H9 (cell line): ENCODE measurements around the gene DCUN1D4. TPM values are rescaled to one million over a fixed set of nuclear protein-coding genes. Genes with fewer than 3 reads are reported as not detected.
A peak's percentile ranks its signal among the peaks of the same experiment; 100 is the strongest.

ENCODE experiments used
- DNase-seq: peaks from one replicate; pipeline ENCODE4 v3.0.0-alpha.2; 2017
- H2AFZ ChIP-seq: one replicate; pipeline ENCODE4 v1.6.1; 2013; ENCODE audit warnings: mild to moderate bottlenecking, low read length, control low read depth, moderate library complexity
- H2AK5ac ChIP-seq: 2 replicates; pipeline ENCODE4 v1.6.1; 2013; ENCODE audit warnings: low read length, control low read depth, mixed read lengths; ENCODE audit not compliant: insufficient read length
- H2BK120ac ChIP-seq: one replicate; pipeline ENCODE4 v1.6.1; 2013; ENCODE audit warnings: low read depth, mild to moderate bottlenecking, low read length, control low read depth, inconsistent platforms; ENCODE audit not compliant: poor library complexity, severe bottlenecking
- H2BK12ac ChIP-seq: 2 replicates; pipeline ENCODE4 v1.6.1; 2013; ENCODE audit warnings: low read length, control low read depth, mixed read lengths, low read depth; ENCODE audit not compliant: insufficient read length
- H2BK15ac ChIP-seq: 2 replicates; pipeline ENCODE4 v1.6.1; 2013; ENCODE audit warnings: low read depth, low read length, control low read depth
- H2BK20ac ChIP-seq: one replicate; pipeline ENCODE4 v1.6.1; 2013; ENCODE audit warnings: low read depth, mild to moderate bottlenecking, low read length, control low read depth, inconsistent platforms; ENCODE audit not compliant: poor library complexity, severe bottlenecking
- H2BK5ac ChIP-seq: 2 replicates; pipeline ENCODE4 v1.6.1; 2013; ENCODE audit warnings: low read length, control low read depth, mixed read lengths; ENCODE audit not compliant: insufficient read length
- H3K14ac ChIP-seq: 2 replicates; pipeline ENCODE4 v1.6.1; 2013; ENCODE audit warnings: low read length, control low read depth; ENCODE audit not compliant: insufficient read depth
- H3K18ac ChIP-seq: 2 replicates; pipeline ENCODE4 v1.6.1; 2013; ENCODE audit warnings: low read depth, mild to moderate bottlenecking, mixed read lengths, low read length, control low read depth; ENCODE audit not compliant: insufficient read length
- H3K23ac ChIP-seq: 2 replicates; pipeline ENCODE4 v1.6.1; 2013; ENCODE audit warnings: low read length, control low read depth, mixed read lengths, low read depth; ENCODE audit not compliant: insufficient read length
- H3K23me2 ChIP-seq: 2 replicates; pipeline ENCODE4 v1.6.1; 2013; ENCODE audit warnings: low read depth, mild to moderate bottlenecking, mixed read lengths, low read length, control low read depth; ENCODE audit not compliant: insufficient read length, poor library complexity, severe bottlenecking
- H3K27ac ChIP-seq: 2 replicates; pipeline ENCODE4 v1.5.1; 2013; ENCODE audit warnings: low read length, control low read depth, mixed read lengths, low read depth; ENCODE audit not compliant: insufficient read length
- H3K27me3 ChIP-seq: 2 replicates; pipeline ENCODE4 v1.6.1; 2013; ENCODE audit warnings: low read length, control low read depth, inconsistent platforms; ENCODE audit not compliant: insufficient read depth
- H3K4ac ChIP-seq: 2 replicates; pipeline ENCODE4 v1.6.1; 2013; ENCODE audit warnings: low read depth, mild to moderate bottlenecking, control low read depth, inconsistent platforms, low read length, moderate library complexity
- H3K4me1 ChIP-seq: 2 replicates; pipeline ENCODE4 v1.6.1; 2013; ENCODE audit warnings: low read length, control low read depth, inconsistent platforms; ENCODE audit not compliant: insufficient read depth
- H3K4me2 ChIP-seq: 2 replicates; pipeline ENCODE4 v1.6.1; 2013; ENCODE audit warnings: low read length, control low read depth, mixed read lengths; ENCODE audit not compliant: insufficient read length, insufficient read depth
- H3K56ac ChIP-seq: 2 replicates; pipeline ENCODE4 v1.6.1; 2013; ENCODE audit warnings: low read depth, mild to moderate bottlenecking, mixed read lengths, low read length, control low read depth; ENCODE audit not compliant: insufficient read length
- H3K79me1 ChIP-seq: 2 replicates; pipeline ENCODE4 v1.6.1; 2013; ENCODE audit warnings: low read depth, mild to moderate bottlenecking, moderate library complexity, low read length, control low read depth, inconsistent platforms; ENCODE audit not compliant: insufficient read depth, poor library complexity, severe bottlenecking
- H3K79me2 ChIP-seq: 2 replicates; pipeline ENCODE4 v1.6.1; 2013; ENCODE audit warnings: low read length, control low read depth, inconsistent platforms; ENCODE audit not compliant: insufficient read depth
- H3K9ac ChIP-seq: 2 replicates; pipeline ENCODE4 v1.6.1; 2013; ENCODE audit warnings: low read length, control low read depth, mixed read lengths; ENCODE audit not compliant: insufficient read length; ENCODE audit errors: extremely low read depth
- H3K9me3 ChIP-seq: one replicate; pipeline ENCODE4 v1.6.1; 2013; ENCODE audit warnings: low read depth, low read length, inconsistent platforms; ENCODE audit not compliant: control insufficient read depth
- H3T11ph ChIP-seq: one replicate; pipeline ENCODE4 v1.6.1; 2013; ENCODE audit warnings: mild to moderate bottlenecking, low read length, control low read depth, inconsistent platforms
- H4K20me1 ChIP-seq: one replicate; pipeline ENCODE4 v1.6.1; 2013; ENCODE audit not compliant: control insufficient read depth, insufficient read length, insufficient read depth
- H4K5ac ChIP-seq: 2 replicates; pipeline ENCODE4 v1.6.1; 2013; ENCODE audit warnings: low read depth, mild to moderate bottlenecking, mixed read lengths, low read length, control low read depth; ENCODE audit not compliant: insufficient read length
- H4K8ac ChIP-seq: replicated peaks from 2 replicates; pipeline ENCODE4 v1.6.1; 2013; ENCODE audit warnings: low read length, control low read depth, mixed read lengths, low read depth; ENCODE audit not compliant: insufficient read length
- H4K91ac ChIP-seq: 2 replicates; pipeline ENCODE4 v1.6.1; 2013; ENCODE audit warnings: low read depth, mild to moderate bottlenecking, moderate library complexity, mixed read lengths, low read length, control low read depth; ENCODE audit not compliant: insufficient read length
- H3K27ac Mint-ChIP-seq, 3 experiments: 2 replicates in 2 of 3; 3 replicates in 1 of 3; pipeline ENCODE4 v1.8.0; 2020 to 2021; ENCODE audit warnings: mixed read lengths in 3 of 3, mild to moderate bottlenecking in 1 of 3, moderate library complexity in 1 of 3
- H3K27me3 Mint-ChIP-seq: 2 replicates; pipeline ENCODE4 v1.8.0; 2021; ENCODE audit warnings: low read depth, mild to moderate bottlenecking, moderate library complexity, mixed read lengths
- H3K36me3 Mint-ChIP-seq, 3 experiments: 2 replicates in 2 of 3; 3 replicates in 1 of 3; pipeline ENCODE4 v1.8.0; 2020 to 2021; ENCODE audit warnings: low read depth in 3 of 3, mixed read lengths in 3 of 3; ENCODE audit not compliant: insufficient read depth in 1 of 3
- H3K4me1 Mint-ChIP-seq, 2 experiments: 2 replicates each; pipeline ENCODE4 v1.8.0; 2020; ENCODE audit warnings: mixed read lengths in 2 of 2
- H3K4me3 Mint-ChIP-seq, 2 experiments: 2 replicates in 1 of 2; 3 replicates in 1 of 2; pipeline ENCODE4 v1.8.0; 2020 to 2021; ENCODE audit warnings: mild to moderate bottlenecking in 2 of 2, mixed read lengths in 2 of 2, moderate library complexity in 1 of 2
- H3K9me3 Mint-ChIP-seq, 2 experiments: 2 replicates in 1 of 2; 3 replicates in 1 of 2; pipeline ENCODE4 v1.8.0; 2020; ENCODE audit warnings: mild to moderate bottlenecking in 2 of 2, mixed read lengths in 2 of 2, moderate library complexity in 1 of 2
- WGBS: extraction: QIAGEN DNeasy Blood & Tissue Kit; methylation state at CpG from one replicate; pipeline ENCODE4 v1.1.7; 2013; ENCODE audit warnings: missing lambda C conversion rate, low lambda C conversion rate, mixed read lengths; ENCODE audit not compliant: insufficient read length; ENCODE audit errors: extremely low coverage; 5-methylcytosine and 5-hydroxymethylcytosine counted together
- total RNA-seq: library from RNA; stranded (reverse); gene quantifications from 2 replicates; pipeline ENCODE4 v1.2.1, GENCODE V29; 2021
- TF ChIP-seq, protein P1 (sequence below): fragments of 200-600 bp; sonication (generic); conservative IDR thresholded peaks from 3 replicates; pipeline ENCODE4 v1.8.0; 2021; ENCODE audit warnings: antibody characterized with exemption, mild to moderate bottlenecking

DCUN1D4 gene
- total RNA-seq, 1 experiment from 2014 or later = 46.7 TPM

DNA sequence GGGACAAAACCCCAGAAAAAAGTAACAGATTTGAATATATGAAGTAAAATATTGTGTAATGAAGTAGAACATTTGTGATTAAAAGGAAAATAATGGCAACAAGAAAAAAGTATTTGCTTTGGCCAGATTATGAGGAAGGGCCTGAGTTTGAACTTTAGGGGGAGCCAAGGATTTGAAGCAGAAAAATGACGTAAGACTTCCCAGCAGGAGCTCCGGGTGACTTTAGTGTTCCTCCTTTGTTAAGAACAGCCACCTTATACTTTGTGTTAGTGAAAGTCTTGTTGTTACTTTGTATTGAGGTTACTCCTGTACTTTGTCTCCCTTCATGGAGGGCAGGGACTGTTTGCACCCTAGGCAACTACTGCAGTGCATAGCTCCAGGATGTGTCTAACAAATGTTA, 41.1 kb downstream of the DCUN1D4 start:
- Histone ChIP-seq H4K20me1 (no peaks in the 10 kb centered on the region), H2BK20ac (no peak overlapping the region), H3K18ac (no peak overlapping the region), H2AK5ac (no peak overlapping the region), H2BK5ac (no peak overlapping the region), H2BK120ac (no peak overlapping the region), H3K23ac (no peak overlapping the region), H3K4me1 (no peaks in the 10 kb centered on the region; the same call in 1 of the 2 replicates), H3K79me2 (no peaks in the 10 kb centered on the region), H3K79me1 (no peaks in the 10 kb centered on the region), H4K91ac (no peak overlapping the region), H3K27me3 (no peaks in the 10 kb centered on the region), H4K5ac (no peak overlapping the region), H3K4me2 (no peak overlapping the region), H3K4ac (no peak overlapping the region), H3K14ac (no peak overlapping the region), H2BK12ac (no peak overlapping the region), H3K23me2 (no peaks in the 10 kb centered on the region), H2BK15ac (no peak overlapping the region), H3K9me3 (no peaks in the 10 kb centered on the region), H4K8ac (no peak overlapping the region), H3K27ac (no peak overlapping the region), H3T11ph (no peak overlapping the region), H3K9ac (no peak overlapping the region), H3K56ac (no peak overlapping the region), H2AFZ (no peak overlapping the region)
- no CpG with 5 or more reads among the region's 2 CpGs for WGBS
- no peak for DNase-seq
- no peaks in the 10 kb centered on the region for H3K9me3 Mint-ChIP-seq
- TF ChIP-seq, protein P1, sequence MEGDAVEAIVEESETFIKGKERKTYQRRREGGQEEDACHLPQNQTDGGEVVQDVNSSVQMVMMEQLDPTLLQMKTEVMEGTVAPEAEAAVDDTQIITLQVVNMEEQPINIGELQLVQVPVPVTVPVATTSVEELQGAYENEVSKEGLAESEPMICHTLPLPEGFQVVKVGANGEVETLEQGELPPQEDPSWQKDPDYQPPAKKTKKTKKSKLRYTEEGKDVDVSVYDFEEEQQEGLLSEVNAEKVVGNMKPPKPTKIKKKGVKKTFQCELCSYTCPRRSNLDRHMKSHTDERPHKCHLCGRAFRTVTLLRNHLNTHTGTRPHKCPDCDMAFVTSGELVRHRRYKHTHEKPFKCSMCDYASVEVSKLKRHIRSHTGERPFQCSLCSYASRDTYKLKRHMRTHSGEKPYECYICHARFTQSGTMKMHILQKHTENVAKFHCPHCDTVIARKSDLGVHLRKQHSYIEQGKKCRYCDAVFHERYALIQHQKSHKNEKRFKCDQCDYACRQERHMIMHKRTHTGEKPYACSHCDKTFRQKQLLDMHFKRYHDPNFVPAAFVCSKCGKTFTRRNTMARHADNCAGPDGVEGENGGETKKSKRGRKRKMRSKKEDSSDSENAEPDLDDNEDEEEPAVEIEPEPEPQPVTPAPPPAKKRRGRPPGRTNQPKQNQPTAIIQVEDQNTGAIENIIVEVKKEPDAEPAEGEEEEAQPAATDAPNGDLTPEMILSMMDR = 0 out of 3 replicates have a peak, but pooled peaks have one; percentile 10
- peak overlapping the region; percentile 88 to 93 (median 91); a peak in 4 of 7 replicates for H3K27ac Mint-ChIP-seq
- H3K27me3 Mint-ChIP-seq = no peaks in the 10 kb centered on the region
- no peak overlapping the region for H3K4me3 Mint-ChIP-seq
- H3K36me3 Mint-ChIP-seq = peaks cover 27 to 36% (median 30%) of the 10 kb centered on the region in 3 experiments
- peaks cover 22 to 29% of the 10 kb centered on the region in 2 experiments for H3K4me1 Mint-ChIP-seq
